ENCODE data around the gene COBL.

COBL gene

DNA sequence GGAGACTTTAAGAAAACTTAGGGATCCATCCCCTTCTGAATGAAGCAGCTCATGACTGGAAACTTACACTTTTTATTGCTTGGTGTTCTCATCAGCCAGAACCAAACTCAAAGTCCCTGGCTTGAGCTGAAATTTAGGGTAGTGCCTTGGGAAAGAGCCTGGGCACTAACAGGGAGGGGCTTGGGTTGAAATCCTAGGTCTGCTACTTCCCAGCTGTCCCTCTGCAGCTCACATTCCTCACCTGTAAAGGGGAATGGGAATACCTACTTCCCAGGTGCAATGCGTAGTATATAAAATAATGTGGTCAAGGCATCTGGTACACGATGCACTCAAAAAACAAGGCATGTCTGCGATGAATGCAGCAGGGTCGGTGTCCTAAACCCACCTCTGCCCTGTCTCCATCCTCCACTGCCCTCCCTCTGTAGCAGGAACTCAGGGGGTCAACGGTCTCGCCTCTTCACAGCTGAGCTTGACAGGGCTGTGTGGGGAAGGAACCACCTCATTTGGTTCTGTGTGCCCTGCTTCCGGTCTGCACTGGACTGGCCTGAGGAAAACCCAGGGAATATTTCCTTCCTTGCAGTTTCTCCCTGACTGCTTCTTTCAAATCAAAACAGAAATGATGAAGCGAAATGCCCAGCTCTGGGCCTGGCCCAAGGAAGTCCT is 80.0 kb downstream of the COBL start:
- H3K4me3 ChIP-seq (replicated peaks; ENCODE audit: low read depth, low read length) = no peak overlapping the region
- TF ChIP-seq, protein P1, sequence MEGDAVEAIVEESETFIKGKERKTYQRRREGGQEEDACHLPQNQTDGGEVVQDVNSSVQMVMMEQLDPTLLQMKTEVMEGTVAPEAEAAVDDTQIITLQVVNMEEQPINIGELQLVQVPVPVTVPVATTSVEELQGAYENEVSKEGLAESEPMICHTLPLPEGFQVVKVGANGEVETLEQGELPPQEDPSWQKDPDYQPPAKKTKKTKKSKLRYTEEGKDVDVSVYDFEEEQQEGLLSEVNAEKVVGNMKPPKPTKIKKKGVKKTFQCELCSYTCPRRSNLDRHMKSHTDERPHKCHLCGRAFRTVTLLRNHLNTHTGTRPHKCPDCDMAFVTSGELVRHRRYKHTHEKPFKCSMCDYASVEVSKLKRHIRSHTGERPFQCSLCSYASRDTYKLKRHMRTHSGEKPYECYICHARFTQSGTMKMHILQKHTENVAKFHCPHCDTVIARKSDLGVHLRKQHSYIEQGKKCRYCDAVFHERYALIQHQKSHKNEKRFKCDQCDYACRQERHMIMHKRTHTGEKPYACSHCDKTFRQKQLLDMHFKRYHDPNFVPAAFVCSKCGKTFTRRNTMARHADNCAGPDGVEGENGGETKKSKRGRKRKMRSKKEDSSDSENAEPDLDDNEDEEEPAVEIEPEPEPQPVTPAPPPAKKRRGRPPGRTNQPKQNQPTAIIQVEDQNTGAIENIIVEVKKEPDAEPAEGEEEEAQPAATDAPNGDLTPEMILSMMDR (IDR thresholded peaks at IDR 0.05; ENCODE audit: low read length, missing control alignments) = no peak
- DNase-seq (ENCODE audit: low read depth) = no peak

DNA sequence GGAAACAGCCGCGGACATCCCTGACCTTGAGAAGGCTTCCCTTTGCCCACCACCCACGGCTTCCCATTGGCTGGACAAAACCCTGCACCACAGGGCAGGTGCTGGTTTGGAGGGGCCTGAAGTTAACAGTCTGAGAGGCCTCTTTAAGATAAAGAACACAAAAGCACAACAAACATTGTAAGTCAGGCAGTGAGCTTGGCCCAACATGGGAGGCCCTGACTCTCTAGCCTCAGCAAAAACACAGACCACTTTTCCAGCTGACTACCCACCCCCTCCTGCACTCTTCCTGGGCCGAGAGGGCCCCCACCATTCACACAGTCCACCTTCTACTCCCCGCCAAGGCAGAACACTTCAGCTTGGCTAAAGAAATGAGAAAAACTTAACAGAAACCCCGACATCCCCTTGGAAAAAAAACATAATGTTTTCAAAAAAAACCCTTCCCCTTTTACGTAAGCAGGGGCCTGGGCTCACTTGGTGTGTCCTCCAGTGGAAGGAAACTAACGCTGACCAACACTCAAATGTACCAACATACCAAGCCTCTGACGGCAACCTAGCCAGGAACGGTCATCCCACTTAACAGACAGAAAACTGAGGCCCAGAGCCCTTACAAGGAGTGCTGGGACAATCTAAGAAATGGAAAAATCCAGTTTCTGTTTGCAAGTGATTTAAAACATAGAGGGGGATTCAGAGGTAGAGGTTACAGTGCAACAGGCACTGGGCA is 80.9 kb downstream of the COBL start:
- TF ChIP-seq, protein P1 (IDR thresholded peaks at IDR 0.05; ENCODE audit: low read length, missing control alignments) = no peak
- H3K4me3 ChIP-seq (replicated peaks; ENCODE audit: low read depth, low read length) = no peak overlapping the region
- DNase-seq (ENCODE audit: low read depth) = no peak

DNA sequence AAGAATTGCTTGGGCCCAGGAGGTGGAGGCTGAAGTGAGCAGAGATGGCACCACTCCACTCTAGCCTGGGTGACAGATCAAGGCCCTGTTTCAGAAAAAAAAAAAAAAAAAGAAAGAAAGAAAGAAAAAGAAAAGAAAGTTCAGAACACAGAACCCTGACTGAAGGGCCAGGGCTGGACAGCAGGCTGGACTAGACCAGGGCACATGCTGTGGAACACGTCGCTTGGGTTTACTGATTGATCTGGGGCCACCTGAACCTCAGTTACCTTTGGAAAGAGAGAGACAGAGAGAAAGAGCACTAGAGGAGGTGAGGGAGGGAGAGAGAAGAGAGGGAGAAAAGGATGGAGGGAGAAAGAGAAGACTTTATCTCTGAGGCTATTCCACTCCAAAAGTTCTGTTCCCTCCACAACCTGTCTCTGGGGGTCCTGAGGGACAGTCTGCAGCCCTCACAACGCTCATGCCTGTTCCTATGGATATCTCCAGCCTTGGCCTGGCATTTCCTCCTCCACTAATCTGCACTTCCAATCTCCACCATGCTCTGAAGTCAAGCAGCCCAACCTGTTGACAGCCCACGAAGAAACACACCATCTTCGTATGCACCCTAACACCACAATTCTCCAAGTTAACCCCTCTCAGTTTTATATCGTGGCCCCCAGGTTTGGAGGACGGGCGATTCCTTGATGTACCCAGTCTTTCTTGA is 81.8 kb downstream of the COBL start:
- TF ChIP-seq, protein P1 (IDR thresholded peaks at IDR 0.05; ENCODE audit: low read length, missing control alignments) = no peak
- H3K4me3 ChIP-seq (replicated peaks; ENCODE audit: low read depth, low read length) = no peak overlapping the region
- DNase-seq (ENCODE audit: low read depth) = no peak

DNA sequence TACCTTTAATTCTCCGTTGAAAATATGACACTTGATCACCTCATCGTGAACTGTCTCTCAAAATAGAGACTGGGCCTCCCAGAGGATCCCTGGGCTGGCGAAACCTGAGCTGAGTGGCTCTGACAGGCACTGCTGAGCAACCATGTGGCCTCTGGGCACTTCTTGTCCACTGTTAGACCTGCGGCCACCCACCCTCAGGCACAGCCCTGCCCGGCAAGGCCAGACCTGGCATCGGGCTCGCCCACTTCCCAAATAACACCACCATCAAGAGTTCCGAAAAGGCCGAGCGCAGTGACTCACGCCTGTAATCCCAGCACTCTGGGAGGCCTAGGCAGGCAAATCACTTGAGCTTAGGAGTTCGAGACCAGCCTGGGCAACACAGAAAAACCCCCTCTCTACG is 82.5 kb downstream of the COBL start:
- DNase-seq (ENCODE audit: low read depth) = no peak
- no peak overlapping the region for H3K4me3 ChIP-seq (replicated peaks; ENCODE audit: low read depth, low read length)
- TF ChIP-seq, protein P1 (IDR thresholded peaks at IDR 0.05; ENCODE audit: low read length, missing control alignments) = no peak

DNA sequence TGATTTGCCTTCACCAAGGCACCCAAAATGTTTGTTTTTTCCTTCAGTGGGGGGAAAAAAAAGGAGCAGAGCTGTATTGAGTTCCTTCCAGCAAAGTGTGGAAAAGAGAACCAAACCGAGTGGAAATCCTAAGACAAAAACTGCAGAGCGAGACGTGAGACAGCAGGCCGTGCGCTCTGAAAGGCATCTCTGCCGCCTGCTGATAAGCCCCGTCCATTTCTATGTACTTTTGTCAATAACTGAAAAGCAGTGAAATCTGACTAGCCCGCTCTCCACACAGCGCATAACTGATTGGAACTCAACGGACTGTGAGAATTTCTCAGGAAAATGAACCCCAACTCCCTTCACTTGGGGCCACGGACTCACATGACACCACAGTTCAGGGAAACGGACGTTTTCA is 83.2 kb downstream of the COBL start:
- TF ChIP-seq, protein P1 (IDR thresholded peaks at IDR 0.05; ENCODE audit: low read length, missing control alignments) = no peak
- no peak for DNase-seq (ENCODE audit: low read depth)
- H3K4me3 ChIP-seq (replicated peaks; ENCODE audit: low read depth, low read length) = no peak overlapping the region

DNA sequence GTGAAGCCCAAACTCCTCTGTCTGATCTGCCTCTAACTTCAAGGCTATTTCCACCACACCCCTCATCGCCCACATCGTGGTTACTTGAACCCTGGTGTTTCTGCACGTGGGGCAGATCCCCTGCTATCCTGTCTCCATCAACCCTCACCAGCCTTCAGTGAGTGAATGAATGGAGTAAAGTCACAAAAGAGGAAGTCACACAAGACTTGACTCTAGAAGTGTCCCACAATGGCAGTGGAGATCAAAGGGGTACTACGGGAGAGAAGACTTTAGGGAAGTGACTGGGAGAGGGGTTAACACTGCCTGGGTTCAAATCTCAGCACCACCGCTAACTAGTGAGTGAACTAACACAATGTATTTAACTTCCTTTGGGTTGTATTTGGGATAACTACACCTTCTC is 85.9 kb downstream of the COBL start:
- no peak for DNase-seq (ENCODE audit: low read depth)
- TF ChIP-seq, protein P1 (IDR thresholded peaks at IDR 0.05; ENCODE audit: low read length, missing control alignments) = no peak
- H3K4me3 ChIP-seq (replicated peaks; ENCODE audit: low read depth, low read length) = no peak overlapping the region

Measured in fibroblast of pulmonary artery (primary cell).